WTC11 (cell line): Measurements from ENCODE around the gene CALR3.

Source experiments
- CTCF ChIP-seq: fragments of 200-600 bp; IDR thresholded peaks from 2 replicates; pipeline ENCODE4 v1.8.0; 2022; ENCODE audit warnings: antibody characterized with exemption
- E2F4 ChIP-seq: sonication (generic); formaldehyde crosslinking; IDR thresholded peaks from 2 replicates; pipeline ENCODE4 v1.8.1; 2022; ENCODE audit warnings: low read depth, mild to moderate bottlenecking, moderate library complexity, missing genetic modification reagents, borderline replicate concordance
- GABPB1 ChIP-seq: sonication (generic); formaldehyde crosslinking; IDR thresholded peaks from 2 replicates; pipeline ENCODE4 v1.8.1; 2023; ENCODE audit warnings: mild to moderate bottlenecking, missing genetic modification reagents
- NFE2L1 ChIP-seq: sonication (generic); formaldehyde crosslinking; IDR thresholded peaks from 2 replicates; pipeline ENCODE4 v1.8.1; 2023; ENCODE audit warnings: missing genetic modification reagents
- SMAD4 ChIP-seq: sonication (generic); formaldehyde crosslinking; IDR thresholded peaks from 2 replicates; pipeline ENCODE4 v1.8.0; 2022; ENCODE audit warnings: mild to moderate bottlenecking, missing genetic modification reagents
- SOX15 ChIP-seq: fragments of 250-450 bp; sonication (Bioruptor Pico); IDR thresholded peaks from 2 replicates; pipeline ENCODE4 v1.9.0; 2021; ENCODE audit warnings: mild to moderate bottlenecking
- ZNF263 ChIP-seq: sonication (generic); formaldehyde crosslinking; IDR thresholded peaks from 2 replicates; pipeline ENCODE4 v1.8.1; 2022; ENCODE audit warnings: low read depth, mild to moderate bottlenecking, moderate library complexity, missing genetic modification reagents
- TF ChIP-seq, protein P1 (sequence below): sonication (generic); formaldehyde crosslinking; IDR thresholded peaks from 2 replicates; pipeline ENCODE4 v1.8.0; 2023; ENCODE audit warnings: mild to moderate bottlenecking, missing genetic modification reagents
- TF ChIP-seq, protein P2 (sequence below): sonication (generic); formaldehyde crosslinking; IDR thresholded peaks from 2 replicates; pipeline ENCODE4 v1.8.0; 2023; ENCODE audit warnings: missing genetic modification reagents

DNA sequence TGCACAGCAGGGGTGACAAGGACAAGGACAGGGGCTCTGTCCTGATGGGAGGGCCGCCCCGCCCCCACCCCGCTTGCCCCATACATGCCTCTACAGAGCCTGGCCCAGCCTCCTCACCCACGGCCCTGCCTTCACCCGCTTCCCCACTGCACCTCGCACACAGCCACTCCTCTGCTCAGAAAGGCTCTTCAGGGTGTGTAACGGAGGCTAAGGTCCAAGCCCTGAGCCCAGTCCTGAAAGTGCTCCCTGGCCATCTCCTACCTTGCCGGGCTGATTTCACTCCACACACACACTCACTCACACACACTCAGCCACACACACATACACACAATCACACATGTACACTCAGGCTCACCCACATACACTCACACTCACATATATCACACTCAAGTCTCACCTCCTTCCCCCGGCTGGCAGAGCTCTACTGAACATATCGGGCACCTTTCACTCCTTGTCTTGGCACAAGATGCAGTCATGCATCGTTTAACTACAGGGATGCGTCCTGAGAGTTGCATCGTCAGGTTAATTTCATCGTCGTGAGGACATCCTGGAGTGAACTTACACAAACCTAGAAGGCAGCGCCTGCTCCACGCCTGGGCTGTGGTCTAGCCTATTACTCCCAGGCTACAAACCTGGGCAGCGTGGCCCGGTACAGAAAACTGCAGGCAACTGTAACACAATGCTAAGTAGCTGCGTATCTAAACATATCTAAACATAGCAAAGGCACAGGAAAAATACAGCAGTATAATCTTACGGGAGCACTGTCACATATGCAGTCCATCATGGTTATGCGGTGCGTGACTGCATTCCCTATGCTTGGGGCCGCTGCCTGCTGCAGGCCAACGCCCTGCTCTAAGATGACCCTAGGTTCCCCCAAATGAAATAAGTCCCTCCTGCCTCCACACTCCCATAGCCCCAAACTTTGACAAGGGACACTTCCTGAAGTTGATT is 37.3 kb downstream of the CALR3 start:
- no peak for TF ChIP-seq GABPB1 (CRISPR knock-in tag)
- TF ChIP-seq SOX15 (CRISPR knock-in tag): no peak
- TF ChIP-seq ZNF263: no peak
- no peak for TF ChIP-seq NFE2L1 (CRISPR knock-in tag)
- no peak for TF ChIP-seq CTCF
- TF ChIP-seq, protein P1, sequence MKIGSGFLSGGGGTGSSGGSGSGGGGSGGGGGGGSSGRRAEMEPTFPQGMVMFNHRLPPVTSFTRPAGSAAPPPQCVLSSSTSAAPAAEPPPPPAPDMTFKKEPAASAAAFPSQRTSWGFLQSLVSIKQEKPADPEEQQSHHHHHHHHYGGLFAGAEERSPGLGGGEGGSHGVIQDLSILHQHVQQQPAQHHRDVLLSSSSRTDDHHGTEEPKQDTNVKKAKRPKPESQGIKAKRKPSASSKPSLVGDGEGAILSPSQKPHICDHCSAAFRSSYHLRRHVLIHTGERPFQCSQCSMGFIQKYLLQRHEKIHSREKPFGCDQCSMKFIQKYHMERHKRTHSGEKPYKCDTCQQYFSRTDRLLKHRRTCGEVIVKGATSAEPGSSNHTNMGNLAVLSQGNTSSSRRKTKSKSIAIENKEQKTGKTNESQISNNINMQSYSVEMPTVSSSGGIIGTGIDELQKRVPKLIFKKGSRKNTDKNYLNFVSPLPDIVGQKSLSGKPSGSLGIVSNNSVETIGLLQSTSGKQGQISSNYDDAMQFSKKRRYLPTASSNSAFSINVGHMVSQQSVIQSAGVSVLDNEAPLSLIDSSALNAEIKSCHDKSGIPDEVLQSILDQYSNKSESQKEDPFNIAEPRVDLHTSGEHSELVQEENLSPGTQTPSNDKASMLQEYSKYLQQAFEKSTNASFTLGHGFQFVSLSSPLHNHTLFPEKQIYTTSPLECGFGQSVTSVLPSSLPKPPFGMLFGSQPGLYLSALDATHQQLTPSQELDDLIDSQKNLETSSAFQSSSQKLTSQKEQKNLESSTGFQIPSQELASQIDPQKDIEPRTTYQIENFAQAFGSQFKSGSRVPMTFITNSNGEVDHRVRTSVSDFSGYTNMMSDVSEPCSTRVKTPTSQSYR: no peak
- no peak for TF ChIP-seq SMAD4
- TF ChIP-seq E2F4 (CRISPR knock-in tag): no peak
- TF ChIP-seq, protein P2, sequence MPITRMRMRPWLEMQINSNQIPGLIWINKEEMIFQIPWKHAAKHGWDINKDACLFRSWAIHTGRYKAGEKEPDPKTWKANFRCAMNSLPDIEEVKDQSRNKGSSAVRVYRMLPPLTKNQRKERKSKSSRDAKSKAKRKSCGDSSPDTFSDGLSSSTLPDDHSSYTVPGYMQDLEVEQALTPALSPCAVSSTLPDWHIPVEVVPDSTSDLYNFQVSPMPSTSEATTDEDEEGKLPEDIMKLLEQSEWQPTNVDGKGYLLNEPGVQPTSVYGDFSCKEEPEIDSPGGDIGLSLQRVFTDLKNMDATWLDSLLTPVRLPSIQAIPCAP (CRISPR knock-in tag): no peak
